H1 (cell line): ENCODE data around the gene DCAF15. TPM values are rescaled to one million over a fixed set of nuclear protein-coding genes. Genes with fewer than 3 reads are reported as not detected.

ENCODE experiments used
- CTCF ChIA-PET: fragments of 300-600 bp; sonication (Branson Sonifier 250); formaldehyde crosslinking; loops from one replicate; lab custom pipeline; 2021; ENCODE audit not compliant: partially characterized antibody; lab: Charles Lee
- POLR2A ChIA-PET: fragments of 300-600 bp; sonication (Branson Sonifier 250); formaldehyde crosslinking; loops from one replicate; lab custom pipeline; 2021; ENCODE audit warnings: inconsistent platforms; ENCODE audit not compliant: partially characterized antibody; lab: Charles Lee
- DNase-seq, 2 experiments: peaks; one replicate each; pipeline versions ENCODE4 v3.0.0 to v3.0.0-alpha.2; 2010 to 2022; ENCODE audit warnings: low spot score in 2 of 2, low read depth in 1 of 2, mixed read lengths in 1 of 2
- FAIRE-seq: peaks from 2 replicates; lab custom pipeline; 2011; peaks lifted over from hg19 to GRCh38; lab: Jason Lieb, UNC
- H2AFZ ChIP-seq: 2 replicates; pipeline ENCODE4 v1.8.1; 2012; ENCODE audit warnings: low read length, inconsistent platforms
- H2AK5ac ChIP-seq: 2 replicates; pipeline ENCODE4 v1.6.1; 2013; ENCODE audit warnings: low read depth, low read length
- H2BK120ac ChIP-seq: replicated peaks from 2 replicates; pipeline ENCODE3; 2013; ENCODE audit warnings: low read depth, low read length, inconsistent platforms
- H2BK12ac ChIP-seq: 2 replicates; pipeline ENCODE4 v1.6.1; 2013; ENCODE audit warnings: low read depth, low read length
- H2BK15ac ChIP-seq: 2 replicates; pipeline ENCODE4 v1.6.1; 2013; ENCODE audit warnings: low read length
- H2BK20ac ChIP-seq: 2 replicates; pipeline ENCODE4 v1.6.1; 2013; ENCODE audit warnings: low read length
- H2BK5ac ChIP-seq: 2 replicates; pipeline ENCODE4 v1.6.1; 2013; ENCODE audit warnings: low read depth, low read length
- H3K14ac ChIP-seq: 2 replicates; pipeline ENCODE4 v1.6.1; 2013; ENCODE audit warnings: inconsistent platforms; ENCODE audit not compliant: insufficient read length
- H3K18ac ChIP-seq: 2 replicates; pipeline ENCODE4 v1.6.1; 2013; ENCODE audit warnings: low read length; ENCODE audit errors: extremely low read depth
- H3K23ac ChIP-seq: 2 replicates; pipeline ENCODE4 v1.6.1; 2013; ENCODE audit warnings: inconsistent platforms; ENCODE audit not compliant: insufficient read length
- H3K23me2 ChIP-seq: 2 replicates; pipeline ENCODE4 v1.6.1; 2013; ENCODE audit warnings: low read depth, low read length
- H3K27ac ChIP-seq: 2 replicates; pipeline ENCODE4 v1.6.1; 2011; ENCODE audit warnings: low read depth, low read length, inconsistent platforms
- H3K27me3 ChIP-seq, 4 experiments: replicated peaks in 1 of 4; 1 replicate in 1 of 4; 2 replicates in 3 of 4; pipeline versions ENCODE4 v1.6.1 to v1.8.1; 2011 to 2013; ENCODE audit warnings: low read length in 3 of 4, mild to moderate bottlenecking in 3 of 4, inconsistent platforms in 2 of 4, mixed read lengths in 2 of 4, moderate library complexity in 1 of 4; ENCODE audit not compliant: control insufficient read depth in 3 of 4, insufficient read depth in 3 of 4; ENCODE audit errors: extremely low read depth in 1 of 4
- H3K36me3 ChIP-seq, 4 experiments: 2 replicates each; pipeline versions ENCODE4 v1.6.1 to v1.8.1; 2011 to 2013; ENCODE audit warnings: mild to moderate bottlenecking in 4 of 4, low read length in 3 of 4, moderate library complexity in 2 of 4, control low read depth in 1 of 4, inconsistent platforms in 1 of 4; ENCODE audit not compliant: insufficient read depth in 4 of 4, control insufficient read depth in 2 of 4
- H3K4ac ChIP-seq: replicated peaks from 2 replicates; pipeline ENCODE3; 2013; ENCODE audit warnings: low read length, low read depth, mixed read lengths, inconsistent platforms; ENCODE audit not compliant: insufficient read length
- H3K4me1 ChIP-seq, 4 experiments: replicated peaks in 1 of 4; 1 replicate in 1 of 4; 2 replicates in 3 of 4; pipeline versions ENCODE4 v1.6.1 to v1.8.1; 2011 to 2013; ENCODE audit warnings: low read length in 3 of 4, inconsistent platforms in 2 of 4, mixed read lengths in 1 of 4; ENCODE audit not compliant: insufficient read depth in 4 of 4, control insufficient read depth in 3 of 4
- H3K4me2 ChIP-seq, 2 experiments: 2 replicates each; pipeline versions ENCODE4 v1.6.1 to v1.8.1; 2011 to 2013; ENCODE audit warnings: low read depth in 2 of 2, low read length in 2 of 2, control low read depth in 1 of 2, inconsistent platforms in 1 of 2, mild to moderate bottlenecking in 1 of 2; ENCODE audit not compliant: insufficient read depth in 1 of 2
- H3K4me3 ChIP-seq, 4 experiments: fragments of 200-600, 300-600 bp in 1 of 4; sonication (generic), shearing (Covaris generic), sonication (Bioruptor Twin) in 1 of 4; 2 replicates each; pipeline versions ENCODE4 v1.5.1 to v1.8.1; 2011 to 2016; ENCODE audit warnings: low read length in 4 of 4, low read depth in 3 of 4, control low read depth in 2 of 4, inconsistent platforms in 2 of 4, mild to moderate bottlenecking in 2 of 4, mixed read lengths in 1 of 4, moderate library complexity in 1 of 4; ENCODE audit not compliant: insufficient read depth in 2 of 4; ENCODE audit errors: extremely low read depth in 1 of 4
- H3K56ac ChIP-seq: replicated peaks from 2 replicates; pipeline ENCODE3; 2013; ENCODE audit warnings: low read depth, mild to moderate bottlenecking, mixed read lengths, low read length, inconsistent platforms; ENCODE audit not compliant: insufficient read length
- H3K79me1 ChIP-seq: 2 replicates; pipeline ENCODE4 v1.6.1; 2013; ENCODE audit warnings: low read depth, low read length, control low read depth
- H3K79me2 ChIP-seq, 2 experiments: 2 replicates each; pipeline versions ENCODE4 v1.6.1 to v1.8.1; 2012 to 2013; ENCODE audit warnings: low read length in 2 of 2, mild to moderate bottlenecking in 2 of 2, inconsistent platforms in 1 of 2; ENCODE audit not compliant: insufficient read depth in 2 of 2, control insufficient read depth in 1 of 2
- H3K9ac ChIP-seq, 4 experiments: replicated peaks in 1 of 4; 1 replicate in 1 of 4; 2 replicates in 3 of 4; pipeline versions ENCODE4 v1.6.1 to v1.8.1; 2011 to 2013; ENCODE audit warnings: low read depth in 3 of 4, low read length in 3 of 4, control low read depth in 2 of 4, mild to moderate bottlenecking in 2 of 4, moderate library complexity in 2 of 4, inconsistent platforms in 1 of 4; ENCODE audit errors: extremely low read depth in 1 of 4
- H3K9me3 ChIP-seq, 2 experiments: 2 replicates each; pipeline versions ENCODE4 v1.6.1 to v1.8.1; 2012 to 2013; ENCODE audit warnings: mild to moderate bottlenecking in 2 of 2, moderate library complexity in 2 of 2, control low read depth in 1 of 2, inconsistent platforms in 1 of 2, low read depth in 1 of 2, low read length in 1 of 2, mixed read lengths in 1 of 2; ENCODE audit not compliant: insufficient read depth in 2 of 2
- H4K20me1 ChIP-seq, 2 experiments: replicated peaks in 1 of 2; 2 replicates each; pipeline versions ENCODE3 to v1.8.1; 2011 to 2013; ENCODE audit warnings: inconsistent platforms in 2 of 2, low read length in 2 of 2, mild to moderate bottlenecking in 1 of 2; ENCODE audit not compliant: insufficient read depth in 2 of 2, control insufficient read depth in 1 of 2
- H4K5ac ChIP-seq: 2 replicates; pipeline ENCODE4 v1.6.1; 2013; ENCODE audit warnings: low read length, low read depth, mixed read lengths, inconsistent platforms; ENCODE audit not compliant: insufficient read length
- H4K8ac ChIP-seq: 2 replicates; pipeline ENCODE4 v1.8.0; 2013; ENCODE audit warnings: mild to moderate bottlenecking, moderate library complexity, low read length, inconsistent platforms; ENCODE audit not compliant: insufficient read depth; ENCODE audit errors: extremely low read depth
- H4K91ac ChIP-seq: replicated peaks from 2 replicates; pipeline ENCODE3; 2013; ENCODE audit warnings: low read length, mixed read lengths, inconsistent platforms; ENCODE audit not compliant: insufficient read length
- CBX8 ChIP-seq: fragments of 300-800, 300-1000 bp; sonication (generic); IDR thresholded peaks from 2 replicates; pipeline ENCODE4 v1.7.1; 2016; ENCODE audit warnings: low read depth, low read length, borderline replicate concordance
- CREB1 ChIP-seq: IDR thresholded peaks from 2 replicates; pipeline ENCODE4 v1.6.1; 2012; ENCODE audit warnings: inconsistent platforms
- E2F6 ChIP-seq: IDR thresholded peaks from 2 replicates; pipeline ENCODE4 v1.6.1; 2012; ENCODE audit warnings: inconsistent platforms
- HDAC2 ChIP-seq, 2 experiments: fragments of 300-600 bp in 1 of 2; sonication (generic) in 1 of 2; IDR thresholded peaks; 2 replicates each; pipeline ENCODE4 v1.6.1; 2011 to 2012; ENCODE audit warnings: low read depth in 2 of 2, low read length in 2 of 2, mild to moderate bottlenecking in 2 of 2, moderate library complexity in 2 of 2, borderline replicate concordance in 1 of 2, inconsistent platforms in 1 of 2
- NANOG ChIP-seq: IDR thresholded peaks from 2 replicates; pipeline ENCODE4 v1.6.1; 2011; ENCODE audit warnings: low read length, low read depth, mild to moderate bottlenecking, inconsistent platforms; ENCODE audit not compliant: insufficient read depth, poor library complexity, severe bottlenecking
- PHF8 ChIP-seq: fragments of 200-600 bp; sonication (generic); conservative IDR thresholded peaks from 2 replicates; pipeline ENCODE4 v1.7.1; 2012; ENCODE audit warnings: low read depth, mild to moderate bottlenecking, inconsistent platforms, low read length, moderate library complexity
- POLR2AphosphoS5 ChIP-seq: IDR thresholded peaks from 2 replicates; pipeline ENCODE4 v1.6.1; 2011; ENCODE audit warnings: low read depth, low read length
- RXRA ChIP-seq: IDR thresholded peaks from 2 replicates; pipeline ENCODE4 v1.6.1; 2011; ENCODE audit warnings: low read depth, mild to moderate bottlenecking, low read length, moderate library complexity; ENCODE audit not compliant: insufficient read depth
- SIRT6 ChIP-seq: IDR thresholded peaks from one replicate; pipeline ENCODE4 v1.7.1; 2012; ENCODE audit warnings: low read length, inconsistent platforms
- TCF12 ChIP-seq: IDR thresholded peaks from 2 replicates; pipeline ENCODE4 v1.6.1; 2011; ENCODE audit warnings: low read depth, mild to moderate bottlenecking, low read length
- USF2 ChIP-seq: IDR thresholded peaks from 2 replicates; pipeline ENCODE4 v1.6.1; 2011; ENCODE audit warnings: low read length, improper control_type of control experiment
- ZNF274 ChIP-seq: IDR thresholded peaks from 2 replicates; pipeline ENCODE4 v1.7.0; 2012; ENCODE audit warnings: low read length, borderline replicate concordance; ENCODE audit errors: extremely low read depth
- WGBS, 2 experiments: shearing (Covaris generic) in 1 of 2; methylation state at CpG; one replicate each; pipeline versions ENCODE4 v1.1.6 to v1.1.7; 2013 to 2015; ENCODE audit warnings: low lambda C conversion rate in 2 of 2, mixed read lengths in 2 of 2, inconsistent platforms in 1 of 2, low coverage in 1 of 2, missing lambda C conversion rate in 1 of 2; ENCODE audit not compliant: insufficient replicate concordance in 2 of 2, insufficient coverage in 1 of 2, insufficient read length in 1 of 2; ENCODE audit errors: extremely low coverage in 1 of 2, missing lambda C conversion rate in 1 of 2; 5-methylcytosine and 5-hydroxymethylcytosine counted together
- polyA plus RNA-seq, 7 experiments: library from polyadenylated mRNA; depleted of rRNA in 3 of 7; stranded (reverse) in 5 of 7; unstranded in 2 of 7; fragments of >200 nt in 5 of 7; fragments of 200-250 nt in 2 of 7; gene quantifications; 1 replicate in 5 of 7; 2 replicates in 1 of 7; 4 replicates in 1 of 7; pipeline versions ENCODE4 v1.2.1 to v1.2.3, GENCODE V29; 2011 to 2013; ENCODE audit warnings: missing spikeins in 2 of 7, mixed read lengths in 2 of 7
- total RNA-seq: library from RNA; stranded (reverse); fragmentation: NEBNext Ultra II Directional; extraction: Animal tissue kit (Norgen Biotek cat#: 25700); gene quantifications from 2 replicates; pipeline ENCODE4 v1.2.1, GENCODE V29; 2021

The DCAF15 gene
- total and polyA plus RNA-seq, 2 of the 8 experiments (the other 6 are each of a cell fraction or from before 2014, with no cell fraction given): 68.7 to 80.8 TPM

- 0 out of 2 replicates have a peak overlapping the region, but pooled peaks have one; percentile 9 for H2BK12ac ChIP-seq
- 90% methylated on average over 8 of the region's 8 CpGs; no CpG with 5 or more reads in 1 of the 2 experiments for whole genome bisulfite sequencing, 2 experiments
- no peak overlapping the region for H3K4ac ChIP-seq
- H4K8ac ChIP-seq: no peak overlapping the region
- no peak overlapping the region for H3K18ac ChIP-seq
- no peak overlapping the region for H3K4me3 ChIP-seq
- no peaks in the 10 kb centered on the region; the same call in 1 of the 2 replicates for H3K79me1 ChIP-seq
- no peaks in the 10 kb centered on the region for H3K9me3 ChIP-seq
- H3K56ac ChIP-seq: no peak overlapping the region
- H2BK15ac ChIP-seq: no peak overlapping the region
- H2BK20ac ChIP-seq: no peak overlapping the region
- H3K79me2 ChIP-seq: no peaks in the 10 kb centered on the region; a peak in 1 of 4 replicates
- H2AK5ac ChIP-seq: no peak overlapping the region
- ChIA-PET POLR2A (interaction anchor here (0.9 to 3.5 kb wide), 6 partner anchors 10 to 40 kb away, joined by 3 to 15 read pairs (median 10); partner anchors contain the start of genes DCAF15 and RFX1), CTCF (interaction anchor here (0.5 to 2.7 kb wide), 7 partner anchors 9 to 109 kb away, joined by 3 to 13 read pairs (median 5); partner anchors contain the start of gene IL27RA)
- no peak overlapping the region for H3K27ac ChIP-seq
- H3K9ac ChIP-seq: no peak overlapping the region
- no peak overlapping the region for H2AFZ ChIP-seq
- 0 out of 2 replicates have a peak overlapping the region, but pooled peaks have one; percentile 16 for H2BK5ac ChIP-seq
- H3K23me2 ChIP-seq: no peaks in the 10 kb centered on the region
- peaks cover 0 to 3% of the 10 kb centered on the region in 2 experiments for H4K20me1 ChIP-seq
- no peak overlapping the region for H4K5ac ChIP-seq
- no peak overlapping the region for H3K23ac ChIP-seq
- no peak overlapping the region; a peak in 1 of 4 replicates for H3K4me2 ChIP-seq
- H3K14ac ChIP-seq: no peak overlapping the region
- H2BK120ac ChIP-seq: no peak overlapping the region
- H3K4me1 ChIP-seq: peaks cover 0 to 31% (median 26%) of the 10 kb centered on the region in 4 experiments; a peak in 6 of 7 replicates
- DNase-seq: no peak
- FAIRE-seq: no peak
- no peak overlapping the region for H4K91ac ChIP-seq
- no peaks in the 10 kb centered on the region; a peak in 1 of 8 replicates for H3K36me3 ChIP-seq
- H3K27me3 ChIP-seq: no peaks in the 10 kb centered on the region
- TF ChIP-seq TCF12 (no peak), NANOG (no peak), ZNF274 (no peak), RXRA (no peak), POLR2AphosphoS5 (no peak), PHF8 (no peak), E2F6 (no peak), USF2 (no peak), CBX8 (no peak), HDAC2 (IDR thresholded peaks at IDR 0.05; ENCODE audit: borderline replicate concordance in 1 of 2, low read depth in 2 of 2, low read length in 2 of 2) (no peak), SIRT6 (no peak), CREB1 (no peak)
Observed at GRCh38 chr19:13990085-13990484, 37.8 kb downstream of the DCAF15 start.
